ENCODE data around the gene DPM1.

DNA sequence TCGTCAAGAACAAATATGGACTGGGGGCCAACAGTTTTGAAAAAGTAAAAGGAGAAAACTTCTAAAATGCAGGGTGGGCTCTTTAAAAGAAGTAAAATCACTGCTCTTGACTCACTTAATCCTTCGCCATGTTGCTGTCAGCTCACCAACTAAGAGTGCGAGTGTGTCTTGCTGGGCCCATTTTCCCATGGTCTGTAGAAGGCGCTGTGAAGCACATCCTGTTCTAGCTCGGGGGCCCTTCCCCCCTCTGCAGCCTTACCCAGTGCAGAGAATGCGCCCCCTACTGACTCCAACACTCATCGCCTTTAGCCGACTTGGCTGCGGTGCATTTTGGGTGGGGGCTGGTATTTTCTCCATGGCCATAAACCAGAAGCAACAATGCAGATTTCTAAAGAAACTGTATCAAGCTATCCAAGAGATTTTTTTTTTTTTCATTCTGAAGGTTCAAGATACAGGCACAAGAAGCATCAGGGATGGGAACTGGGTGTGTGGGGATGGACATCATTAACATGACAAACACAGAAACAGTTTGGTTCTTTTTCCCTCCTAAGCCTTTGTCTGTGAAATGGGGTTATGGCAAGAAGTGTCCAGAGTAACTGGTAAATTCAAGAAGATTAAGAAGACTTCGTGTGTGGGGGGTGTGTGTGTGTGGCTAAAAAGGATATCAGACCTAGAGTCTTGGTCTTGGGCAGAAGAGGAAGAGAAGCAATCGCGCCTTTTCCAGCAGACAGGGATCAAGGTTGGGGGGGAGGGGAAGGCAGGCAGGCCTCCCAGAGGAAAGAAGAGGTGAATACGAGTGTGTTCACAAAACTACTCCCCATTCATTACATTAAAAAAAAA, 28.8 kb downstream of the DPM1 start:
- TF ChIP-seq RELA (CRISPR knock-in tag; IDR thresholded peaks at IDR 0.05; ENCODE audit: borderline replicate concordance) = no peak
- TF ChIP-seq, protein P1, sequence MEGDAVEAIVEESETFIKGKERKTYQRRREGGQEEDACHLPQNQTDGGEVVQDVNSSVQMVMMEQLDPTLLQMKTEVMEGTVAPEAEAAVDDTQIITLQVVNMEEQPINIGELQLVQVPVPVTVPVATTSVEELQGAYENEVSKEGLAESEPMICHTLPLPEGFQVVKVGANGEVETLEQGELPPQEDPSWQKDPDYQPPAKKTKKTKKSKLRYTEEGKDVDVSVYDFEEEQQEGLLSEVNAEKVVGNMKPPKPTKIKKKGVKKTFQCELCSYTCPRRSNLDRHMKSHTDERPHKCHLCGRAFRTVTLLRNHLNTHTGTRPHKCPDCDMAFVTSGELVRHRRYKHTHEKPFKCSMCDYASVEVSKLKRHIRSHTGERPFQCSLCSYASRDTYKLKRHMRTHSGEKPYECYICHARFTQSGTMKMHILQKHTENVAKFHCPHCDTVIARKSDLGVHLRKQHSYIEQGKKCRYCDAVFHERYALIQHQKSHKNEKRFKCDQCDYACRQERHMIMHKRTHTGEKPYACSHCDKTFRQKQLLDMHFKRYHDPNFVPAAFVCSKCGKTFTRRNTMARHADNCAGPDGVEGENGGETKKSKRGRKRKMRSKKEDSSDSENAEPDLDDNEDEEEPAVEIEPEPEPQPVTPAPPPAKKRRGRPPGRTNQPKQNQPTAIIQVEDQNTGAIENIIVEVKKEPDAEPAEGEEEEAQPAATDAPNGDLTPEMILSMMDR (IDR thresholded peaks at IDR 0.05) = peak; percentile 68
- no peak for TF ChIP-seq CREB1 (CRISPR knock-in tag; IDR thresholded peaks at IDR 0.05)
- TF ChIP-seq, protein P2, sequence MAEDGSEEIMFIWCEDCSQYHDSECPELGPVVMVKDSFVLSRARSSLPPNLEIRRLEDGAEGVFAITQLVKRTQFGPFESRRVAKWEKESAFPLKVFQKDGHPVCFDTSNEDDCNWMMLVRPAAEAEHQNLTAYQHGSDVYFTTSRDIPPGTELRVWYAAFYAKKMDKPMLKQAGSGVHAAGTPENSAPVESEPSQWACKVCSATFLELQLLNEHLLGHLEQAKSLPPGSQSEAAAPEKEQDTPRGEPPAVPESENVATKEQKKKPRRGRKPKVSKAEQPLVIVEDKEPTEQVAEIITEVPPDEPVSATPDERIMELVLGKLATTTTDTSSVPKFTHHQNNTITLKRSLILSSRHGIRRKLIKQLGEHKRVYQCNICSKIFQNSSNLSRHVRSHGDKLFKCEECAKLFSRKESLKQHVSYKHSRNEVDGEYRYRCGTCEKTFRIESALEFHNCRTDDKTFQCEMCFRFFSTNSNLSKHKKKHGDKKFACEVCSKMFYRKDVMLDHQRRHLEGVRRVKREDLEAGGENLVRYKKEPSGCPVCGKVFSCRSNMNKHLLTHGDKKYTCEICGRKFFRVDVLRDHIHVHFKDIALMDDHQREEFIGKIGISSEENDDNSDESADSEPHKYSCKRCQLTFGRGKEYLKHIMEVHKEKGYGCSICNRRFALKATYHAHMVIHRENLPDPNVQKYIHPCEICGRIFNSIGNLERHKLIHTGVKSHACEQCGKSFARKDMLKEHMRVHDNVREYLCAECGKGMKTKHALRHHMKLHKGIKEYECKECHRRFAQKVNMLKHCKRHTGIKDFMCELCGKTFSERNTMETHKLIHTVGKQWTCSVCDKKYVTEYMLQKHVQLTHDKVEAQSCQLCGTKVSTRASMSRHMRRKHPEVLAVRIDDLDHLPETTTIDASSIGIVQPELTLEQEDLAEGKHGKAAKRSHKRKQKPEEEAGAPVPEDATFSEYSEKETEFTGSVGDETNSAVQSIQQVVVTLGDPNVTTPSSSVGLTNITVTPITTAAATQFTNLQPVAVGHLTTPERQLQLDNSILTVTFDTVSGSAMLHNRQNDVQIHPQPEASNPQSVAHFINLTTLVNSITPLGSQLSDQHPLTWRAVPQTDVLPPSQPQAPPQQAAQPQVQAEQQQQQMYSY (CRISPR knock-in tag; IDR thresholded peaks at IDR 0.05) = no peak

Measured in WTC11 (cell line).